ENCODE results near the gene TIMM23B. TPM values are rescaled to one million over a fixed set of nuclear protein-coding genes. Genes with fewer than 3 reads are reported as not detected.

Gene TIMM23B
- total and polyA plus RNA-seq, 10 of the 15 experiments (the other 5 are each of a cell fraction or from before 2014, with no cell fraction given), result 5.0 to 30.4 (median 17.7) TPM

DNA sequence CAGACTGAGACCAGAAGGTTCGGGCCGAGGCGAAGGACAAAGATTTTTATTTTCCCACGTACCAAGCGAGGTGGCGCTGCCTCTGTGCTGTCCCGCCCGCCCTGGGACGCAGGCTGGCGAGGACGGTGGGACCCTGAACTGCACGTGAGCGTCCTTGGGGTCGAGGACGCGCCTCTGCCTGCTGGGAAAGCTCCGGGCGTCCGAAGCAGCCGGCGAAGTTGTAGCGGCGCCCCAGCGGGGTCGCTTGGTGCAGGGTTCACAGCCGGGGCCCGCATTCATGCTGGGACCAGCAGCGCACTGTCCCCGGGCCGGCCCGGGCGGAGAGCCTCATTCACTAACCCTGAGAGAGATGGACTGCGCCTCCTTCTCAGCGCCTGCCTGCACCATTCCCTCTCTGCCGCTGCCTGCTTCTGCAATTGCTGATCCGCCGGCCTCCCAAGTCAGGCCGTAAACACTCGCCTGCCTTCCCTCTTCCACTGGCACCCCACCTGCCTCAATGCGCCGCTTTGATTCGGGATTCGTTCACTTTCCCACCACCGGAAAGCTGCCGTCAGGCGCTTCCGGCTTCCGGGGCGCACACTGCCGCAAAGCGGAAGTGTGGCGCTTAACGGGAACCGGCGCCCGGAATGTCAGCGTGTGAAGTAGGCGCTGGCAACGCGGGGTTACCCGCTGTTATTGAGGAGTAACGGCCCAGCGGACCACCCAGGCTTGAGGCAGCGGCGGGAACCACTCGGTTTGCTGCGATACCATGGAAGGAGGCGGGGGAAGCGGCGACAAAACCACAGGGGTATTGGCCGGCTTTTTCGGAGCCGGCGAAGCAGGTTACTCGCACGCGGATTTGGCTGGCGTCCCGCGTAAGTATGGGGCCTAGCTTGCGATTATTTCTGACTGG is at the start of gene TIMM23B, which contains the start of gene PARG (continued):
- peak; percentile 47 for TF ChIP-seq CREB1 (IDR thresholded peaks at IDR 0.05; ENCODE audit: low read depth)
- TF ChIP-seq RB1 (IDR thresholded peaks at IDR 0.05; ENCODE audit: borderline replicate concordance), result 0 out of 2 replicates have a peak, but pooled peaks have one; percentile 65
- peak; percentile 48 for TF ChIP-seq RUNX3 (IDR thresholded peaks at IDR 0.05; ENCODE audit: low read length)
- TF ChIP-seq HCFC1 (IDR thresholded peaks at IDR 0.05; ENCODE audit: low read length), result peak; percentile 43; the same call in 1 of the 2 replicates
- TF ChIP-seq POLR2AphosphoS5 (IDR thresholded peaks at IDR 0.05; ENCODE audit: low read length), result peak; percentile 79
- peak; percentile 53; the same call in 1 of the 2 replicates for TF ChIP-seq SMAD5 (IDR thresholded peaks at IDR 0.05; ENCODE audit: low read depth)
- peak; percentile 18 for TF ChIP-seq SIX5 (IDR thresholded peaks at IDR 0.05; ENCODE audit: low read depth, low read length, severe bottlenecking)
- TF ChIP-seq GABPA (IDR thresholded peaks at IDR 0.05; ENCODE audit: low read depth), result peak; percentile 87
- TF ChIP-seq, protein P1, sequence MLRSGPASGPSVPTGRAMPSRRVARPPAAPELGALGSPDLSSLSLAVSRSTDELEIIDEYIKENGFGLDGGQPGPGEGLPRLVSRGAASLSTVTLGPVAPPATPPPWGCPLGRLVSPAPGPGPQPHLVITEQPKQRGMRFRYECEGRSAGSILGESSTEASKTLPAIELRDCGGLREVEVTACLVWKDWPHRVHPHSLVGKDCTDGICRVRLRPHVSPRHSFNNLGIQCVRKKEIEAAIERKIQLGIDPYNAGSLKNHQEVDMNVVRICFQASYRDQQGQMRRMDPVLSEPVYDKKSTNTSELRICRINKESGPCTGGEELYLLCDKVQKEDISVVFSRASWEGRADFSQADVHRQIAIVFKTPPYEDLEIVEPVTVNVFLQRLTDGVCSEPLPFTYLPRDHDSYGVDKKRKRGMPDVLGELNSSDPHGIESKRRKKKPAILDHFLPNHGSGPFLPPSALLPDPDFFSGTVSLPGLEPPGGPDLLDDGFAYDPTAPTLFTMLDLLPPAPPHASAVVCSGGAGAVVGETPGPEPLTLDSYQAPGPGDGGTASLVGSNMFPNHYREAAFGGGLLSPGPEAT (IDR thresholded peaks at IDR 0.05; ENCODE audit: low read depth), result peak; percentile 76
- TF ChIP-seq, protein P2, sequence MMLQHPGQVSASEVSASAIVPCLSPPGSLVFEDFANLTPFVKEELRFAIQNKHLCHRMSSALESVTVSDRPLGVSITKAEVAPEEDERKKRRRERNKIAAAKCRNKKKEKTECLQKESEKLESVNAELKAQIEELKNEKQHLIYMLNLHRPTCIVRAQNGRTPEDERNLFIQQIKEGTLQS (IDR thresholded peaks at IDR 0.05; ENCODE audit: borderline replicate concordance, extremely low read depth, low read depth, low read length), result peak; percentile 73; the same call in 1 of the 2 replicates
- TF ChIP-seq CBFB (IDR thresholded peaks at IDR 0.05; ENCODE audit: low read depth), result peak; percentile 72; the same call in 1 of the 2 replicates
- peak; percentile 18 for TF ChIP-seq KLF5 (IDR thresholded peaks at IDR 0.05; ENCODE audit: partially characterized antibody)
- TF ChIP-seq, protein P3, sequence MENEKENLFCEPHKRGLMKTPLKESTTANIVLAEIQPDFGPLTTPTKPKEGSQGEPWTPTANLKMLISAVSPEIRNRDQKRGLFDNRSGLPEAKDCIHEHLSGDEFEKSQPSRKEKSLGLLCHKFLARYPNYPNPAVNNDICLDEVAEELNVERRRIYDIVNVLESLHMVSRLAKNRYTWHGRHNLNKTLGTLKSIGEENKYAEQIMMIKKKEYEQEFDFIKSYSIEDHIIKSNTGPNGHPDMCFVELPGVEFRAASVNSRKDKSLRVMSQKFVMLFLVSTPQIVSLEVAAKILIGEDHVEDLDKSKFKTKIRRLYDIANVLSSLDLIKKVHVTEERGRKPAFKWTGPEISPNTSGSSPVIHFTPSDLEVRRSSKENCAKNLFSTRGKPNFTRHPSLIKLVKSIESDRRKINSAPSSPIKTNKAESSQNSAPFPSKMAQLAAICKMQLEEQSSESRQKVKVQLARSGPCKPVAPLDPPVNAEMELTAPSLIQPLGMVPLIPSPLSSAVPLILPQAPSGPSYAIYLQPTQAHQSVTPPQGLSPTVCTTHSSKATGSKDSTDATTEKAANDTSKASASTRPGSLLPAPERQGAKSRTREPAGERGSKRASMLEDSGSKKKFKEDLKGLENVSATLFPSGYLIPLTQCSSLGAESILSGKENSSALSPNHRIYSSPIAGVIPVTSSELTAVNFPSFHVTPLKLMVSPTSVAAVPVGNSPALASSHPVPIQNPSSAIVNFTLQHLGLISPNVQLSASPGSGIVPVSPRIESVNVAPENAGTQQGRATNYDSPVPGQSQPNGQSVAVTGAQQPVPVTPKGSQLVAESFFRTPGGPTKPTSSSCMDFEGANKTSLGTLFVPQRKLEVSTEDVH (IDR thresholded peaks at IDR 0.05; ENCODE audit: low read depth, partially characterized antibody), result peak; percentile 90
- TF ChIP-seq, protein P4, sequence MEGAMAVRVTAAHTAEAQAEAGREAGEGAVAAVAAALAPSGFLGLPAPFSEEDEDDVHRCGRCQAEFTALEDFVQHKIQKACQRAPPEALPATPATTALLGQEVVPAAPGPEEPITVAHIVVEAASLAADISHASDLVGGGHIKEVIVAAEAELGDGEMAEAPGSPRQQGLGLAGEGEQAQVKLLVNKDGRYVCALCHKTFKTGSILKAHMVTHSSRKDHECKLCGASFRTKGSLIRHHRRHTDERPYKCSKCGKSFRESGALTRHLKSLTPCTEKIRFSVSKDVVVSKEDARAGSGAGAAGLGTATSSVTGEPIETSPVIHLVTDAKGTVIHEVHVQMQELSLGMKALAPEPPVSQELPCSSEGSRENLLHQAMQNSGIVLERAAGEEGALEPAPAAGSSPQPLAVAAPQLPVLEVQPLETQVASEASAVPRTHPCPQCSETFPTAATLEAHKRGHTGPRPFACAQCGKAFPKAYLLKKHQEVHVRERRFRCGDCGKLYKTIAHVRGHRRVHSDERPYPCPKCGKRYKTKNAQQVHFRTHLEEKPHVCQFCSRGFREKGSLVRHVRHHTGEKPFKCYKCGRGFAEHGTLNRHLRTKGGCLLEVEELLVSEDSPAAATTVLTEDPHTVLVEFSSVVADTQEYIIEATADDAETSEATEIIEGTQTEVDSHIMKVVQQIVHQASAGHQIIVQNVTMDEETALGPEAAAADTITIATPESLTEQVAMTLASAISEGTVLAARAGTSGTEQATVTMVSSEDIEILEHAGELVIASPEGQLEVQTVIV (IDR thresholded peaks at IDR 0.05; ENCODE audit: borderline replicate concordance, partially characterized antibody), result peak; percentile 99
- TF ChIP-seq, protein P5, sequence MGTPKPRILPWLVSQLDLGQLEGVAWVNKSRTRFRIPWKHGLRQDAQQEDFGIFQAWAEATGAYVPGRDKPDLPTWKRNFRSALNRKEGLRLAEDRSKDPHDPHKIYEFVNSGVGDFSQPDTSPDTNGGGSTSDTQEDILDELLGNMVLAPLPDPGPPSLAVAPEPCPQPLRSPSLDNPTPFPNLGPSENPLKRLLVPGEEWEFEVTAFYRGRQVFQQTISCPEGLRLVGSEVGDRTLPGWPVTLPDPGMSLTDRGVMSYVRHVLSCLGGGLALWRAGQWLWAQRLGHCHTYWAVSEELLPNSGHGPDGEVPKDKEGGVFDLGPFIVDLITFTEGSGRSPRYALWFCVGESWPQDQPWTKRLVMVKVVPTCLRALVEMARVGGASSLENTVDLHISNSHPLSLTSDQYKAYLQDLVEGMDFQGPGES (IDR thresholded peaks at IDR 0.05), result 0 out of 2 replicates have a peak, but pooled peaks have one; percentile 11
- peak; percentile 64; the same call in 1 of the 2 replicates for TF ChIP-seq PML (IDR thresholded peaks at IDR 0.05; ENCODE audit: low read length)
- TF ChIP-seq NR2C1 (IDR thresholded peaks at IDR 0.05), result peak; percentile 45
- peak; percentile 56 for TF ChIP-seq SPI1 (IDR thresholded peaks at IDR 0.05; ENCODE audit: borderline replicate concordance, insufficient read depth, low read depth, low read length)
- TF ChIP-seq, protein P6, sequence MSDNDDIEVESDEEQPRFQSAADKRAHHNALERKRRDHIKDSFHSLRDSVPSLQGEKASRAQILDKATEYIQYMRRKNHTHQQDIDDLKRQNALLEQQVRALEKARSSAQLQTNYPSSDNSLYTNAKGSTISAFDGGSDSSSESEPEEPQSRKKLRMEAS (IDR thresholded peaks at IDR 0.05; ENCODE audit: low read depth, low read length), result peak; percentile 57
- peak in 1 of 2 experiments; percentile 76; a peak in 2 of 4 replicates for TF ChIP-seq ETV6 (conservative IDR thresholded peaks at IDR 0.05 in 1 of 2, IDR thresholded peaks at IDR 0.05 in 1 of 2; ENCODE audit: borderline replicate concordance in 1 of 2, low read depth in 1 of 2)

Data from GM12878 (cell line).